Right forelimb (tissue), 1 donor: ENCODE data around the gene MEIS3.

Experiments used
- DNase-seq: peaks from one replicate; pipeline ENCODE4 v3.0.0-alpha.2; 2018

The MEIS3 gene

DNA sequence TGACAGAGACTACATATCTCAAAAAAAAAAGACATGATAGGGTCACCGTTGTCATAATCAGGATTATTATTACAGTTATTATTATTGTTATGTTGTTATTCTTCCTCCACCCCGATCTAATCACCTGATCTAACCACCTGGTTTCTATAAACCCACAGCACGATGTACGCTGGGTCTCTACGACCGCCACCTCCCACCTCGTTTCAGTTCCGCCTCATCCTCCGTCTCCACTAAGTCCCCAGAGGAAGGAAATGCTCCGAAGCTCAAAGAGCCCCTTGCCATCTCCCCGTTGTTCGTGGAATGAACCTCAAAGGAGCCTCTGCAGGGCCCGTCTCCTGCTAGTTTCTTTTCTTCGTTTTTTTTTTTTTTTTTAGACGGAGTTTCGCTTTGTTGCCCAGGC is 15.9 kb upstream of the MEIS3 start:
- no peak for DNase-seq

DNA sequence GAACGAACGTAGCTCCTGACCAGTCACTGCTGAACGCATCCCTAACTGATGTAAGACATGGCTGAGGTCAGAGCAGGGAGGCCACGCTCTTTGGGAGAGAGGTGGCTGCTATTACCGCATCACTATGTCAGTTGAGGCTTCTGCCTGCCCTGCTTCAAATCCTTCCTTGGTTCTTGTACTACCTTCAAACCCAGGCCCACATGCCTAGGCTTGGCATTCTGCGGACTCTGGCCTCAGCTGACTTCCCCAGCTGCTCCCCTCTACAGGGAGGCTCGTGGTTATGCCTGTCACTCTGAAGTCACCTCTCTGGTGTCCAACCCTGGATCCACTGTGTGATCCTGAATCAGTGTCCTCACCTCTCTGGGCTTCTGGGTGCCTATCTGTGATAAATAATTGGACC is 14.8 kb upstream of the MEIS3 start:
- no peak for DNase-seq

- DNase-seq = no peak
These were observed 13.8 kb upstream of the MEIS3 start for GRCh38 chr19:47433121-47433520.

DNA sequence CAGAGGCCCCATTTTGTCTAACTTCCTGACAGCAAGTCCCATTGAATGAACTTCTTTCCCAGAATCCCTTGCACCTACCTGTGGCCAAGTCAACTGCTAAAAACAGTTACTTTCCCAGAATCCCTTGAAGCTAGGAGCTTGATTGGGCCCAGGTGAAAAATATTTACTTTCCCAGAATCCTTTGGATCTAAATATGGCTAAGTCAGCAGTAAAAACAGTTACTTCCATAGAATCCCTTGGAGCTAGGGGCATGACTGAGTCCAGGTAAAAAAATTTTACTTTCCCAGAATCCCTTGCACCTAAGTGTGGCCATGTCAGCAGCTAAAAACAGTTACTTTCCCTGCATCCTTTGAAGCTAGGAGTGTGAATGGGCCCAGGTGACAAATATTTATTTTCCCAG is 13.2 kb upstream of the MEIS3 start:
- no peak for DNase-seq

- no peak for DNase-seq
These were observed 12.8 kb upstream of the MEIS3 start for GRCh38 chr19:47432091-47432490.

DNA sequence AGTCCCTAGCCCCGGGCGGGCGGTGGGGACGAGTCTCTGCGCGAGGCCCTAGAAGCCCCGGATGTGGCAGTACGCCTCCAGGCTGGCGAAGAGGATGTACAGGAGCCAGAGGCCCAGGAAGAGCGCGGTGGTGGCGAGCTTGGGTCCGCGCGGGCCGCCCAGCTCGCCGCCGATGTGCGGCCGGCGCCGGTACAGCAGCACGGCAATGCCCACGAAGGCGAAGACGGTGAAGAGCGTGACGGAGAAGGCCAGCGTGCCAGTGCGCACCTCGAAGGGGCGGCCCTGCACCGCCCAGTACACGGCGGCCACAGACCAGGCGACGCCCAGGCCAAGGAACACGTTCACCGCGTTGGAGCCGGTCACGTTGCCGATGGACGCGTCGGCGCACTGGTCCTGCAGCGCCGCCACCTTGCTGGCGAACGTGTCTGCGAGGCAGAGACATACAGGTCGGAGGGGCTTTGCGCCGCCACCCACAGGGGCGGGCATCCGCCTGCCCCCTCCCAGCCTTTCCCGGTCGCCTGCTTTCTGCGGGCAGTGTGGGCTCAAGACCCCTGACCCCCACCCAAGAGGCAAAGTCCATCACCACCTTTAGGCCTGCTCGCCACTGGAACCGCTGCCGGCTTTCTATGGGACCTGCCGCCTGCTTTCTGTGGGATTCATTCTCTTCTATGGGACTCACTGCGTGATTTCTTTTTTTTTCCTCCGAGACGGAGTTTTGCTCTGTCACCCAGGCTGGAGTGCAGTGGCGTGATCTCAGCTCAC is 10.9 kb upstream of the MEIS3 start:
- no peak for DNase-seq

DNA sequence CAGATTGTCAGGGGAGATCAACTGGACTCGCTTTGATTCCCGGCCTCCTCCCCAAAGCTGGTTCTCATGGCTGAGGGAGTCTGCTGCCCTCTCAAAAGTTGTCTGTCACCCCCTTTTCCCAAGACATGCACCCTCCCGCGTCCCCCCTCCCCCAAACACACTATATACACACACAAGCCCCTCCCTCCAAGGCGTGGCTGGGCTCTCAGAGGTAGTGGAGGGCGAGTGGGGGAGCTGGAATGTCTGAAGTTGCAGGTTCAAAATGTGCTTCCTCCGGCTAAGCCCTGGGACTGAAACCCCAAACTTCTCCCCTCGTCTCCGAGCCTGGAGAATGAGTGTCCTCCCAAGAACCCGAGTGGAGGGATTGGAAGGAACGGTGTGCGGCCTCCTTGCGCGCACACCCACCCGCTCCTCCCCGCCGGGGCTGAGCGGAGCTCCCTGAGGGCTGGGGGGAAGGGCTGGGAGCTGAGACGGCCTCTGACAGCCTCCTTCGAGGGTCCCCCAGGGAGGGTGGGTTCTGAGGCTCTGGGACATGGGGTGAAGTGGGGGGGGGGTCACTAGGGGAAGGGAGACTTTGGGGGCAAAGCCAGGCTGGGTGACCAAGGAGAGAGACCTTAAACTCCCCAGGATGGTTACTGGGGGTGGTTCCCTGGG is 9.9 kb upstream of the MEIS3 start:
- no peak for DNase-seq

GRCh38 chr19:47428177-47428894 is 9.0 kb upstream of the MEIS3 start:
- DNase-seq = peak; percentile 74

GRCh38 chr19:47427241-47428176 is 8.2 kb upstream of the MEIS3 start:
- DNase-seq = no peak

DNA sequence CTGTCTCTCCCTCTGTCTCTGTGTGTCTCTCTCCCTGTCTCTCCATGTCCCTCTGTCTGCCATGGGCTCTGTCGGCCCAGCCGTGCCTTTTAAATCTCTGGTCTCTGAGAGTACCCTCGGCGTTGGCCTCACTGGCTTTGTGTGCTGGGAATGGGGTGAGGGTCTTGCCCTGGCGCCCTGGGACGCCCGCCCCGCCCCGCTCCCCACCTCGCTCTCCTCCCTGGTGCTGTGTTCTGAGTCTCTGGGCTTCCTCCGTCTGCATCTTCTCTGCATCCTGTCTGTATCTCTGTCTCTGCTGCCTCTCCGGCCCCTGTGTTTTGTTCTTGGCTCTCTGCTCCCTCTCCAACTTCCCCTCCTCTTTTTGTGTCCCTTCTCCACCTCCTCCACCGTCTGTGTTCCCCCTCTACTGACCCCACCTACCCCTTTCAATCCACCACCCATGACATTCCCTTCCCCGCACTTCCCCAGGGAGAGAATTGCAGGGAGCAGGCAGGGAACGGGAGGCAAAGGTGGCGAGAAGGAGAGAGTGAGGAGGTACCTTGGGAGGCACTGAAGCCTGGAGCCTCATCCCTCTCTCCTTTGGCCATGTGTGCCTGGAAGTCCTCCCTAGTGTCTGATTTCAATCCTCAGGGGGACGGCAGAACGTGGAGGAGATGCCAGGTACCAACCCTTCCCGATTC is 4.0 kb upstream of the MEIS3 start:
- DNase-seq = no peak

GRCh38 chr19:47422417-47423163 is 3.3 kb upstream of the MEIS3 start:
- DNase-seq = no peak

DNA sequence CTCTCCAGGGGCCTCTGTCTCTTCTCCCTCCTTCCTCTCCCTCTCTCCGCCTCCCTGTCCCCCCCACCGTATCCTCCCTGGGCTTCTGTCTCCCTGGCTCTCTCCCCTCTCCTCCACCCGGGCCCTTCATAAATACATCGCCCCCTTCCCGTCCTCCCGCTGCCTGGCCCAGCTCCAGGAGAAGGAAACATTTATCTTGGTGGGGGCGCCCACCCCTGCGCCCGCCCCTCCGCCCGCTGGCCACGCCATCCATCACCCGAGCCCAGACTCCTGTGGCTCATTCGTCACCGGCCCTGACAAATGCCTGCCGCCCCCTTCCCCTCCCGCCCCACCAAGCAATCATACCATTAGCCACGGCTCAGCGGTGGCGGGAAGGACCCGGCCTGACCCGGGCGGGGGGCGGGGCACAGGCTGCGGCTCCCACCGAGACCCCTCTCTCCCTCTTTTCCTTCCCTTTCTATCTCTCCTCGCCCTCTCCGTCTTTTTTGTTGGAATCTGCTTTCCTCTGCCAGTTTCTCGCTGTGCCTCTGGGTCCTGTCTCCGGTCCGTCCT is 2.6 kb upstream of the MEIS3 start:
- no peak for DNase-seq

- DNase-seq = no peak
These were observed 2.0 kb upstream of the MEIS3 start for GRCh38 chr19:47421244-47421786.

- DNase-seq = no peak
These were observed 462 bp upstream of the MEIS3 start for GRCh38 chr19:47419789-47420188.

DNA sequence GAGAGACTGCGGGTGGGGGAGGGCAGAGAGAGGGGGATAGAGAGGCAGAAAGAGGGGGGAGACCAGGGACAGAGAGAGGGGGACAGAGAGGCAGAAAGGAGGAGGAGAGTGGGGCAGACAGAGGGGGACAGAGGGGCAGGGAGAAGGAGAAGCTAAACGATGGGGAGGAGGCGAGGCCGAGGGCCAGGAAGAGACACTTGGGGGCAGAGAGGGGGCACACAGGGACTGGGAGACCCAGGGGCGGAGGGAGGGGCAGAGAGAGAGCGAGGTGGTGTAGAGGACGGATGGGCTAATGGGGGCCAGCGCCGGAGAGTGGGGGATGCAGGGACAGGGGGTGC is 666 bp downstream of the MEIS3 start:
- no peak for DNase-seq

DNA sequence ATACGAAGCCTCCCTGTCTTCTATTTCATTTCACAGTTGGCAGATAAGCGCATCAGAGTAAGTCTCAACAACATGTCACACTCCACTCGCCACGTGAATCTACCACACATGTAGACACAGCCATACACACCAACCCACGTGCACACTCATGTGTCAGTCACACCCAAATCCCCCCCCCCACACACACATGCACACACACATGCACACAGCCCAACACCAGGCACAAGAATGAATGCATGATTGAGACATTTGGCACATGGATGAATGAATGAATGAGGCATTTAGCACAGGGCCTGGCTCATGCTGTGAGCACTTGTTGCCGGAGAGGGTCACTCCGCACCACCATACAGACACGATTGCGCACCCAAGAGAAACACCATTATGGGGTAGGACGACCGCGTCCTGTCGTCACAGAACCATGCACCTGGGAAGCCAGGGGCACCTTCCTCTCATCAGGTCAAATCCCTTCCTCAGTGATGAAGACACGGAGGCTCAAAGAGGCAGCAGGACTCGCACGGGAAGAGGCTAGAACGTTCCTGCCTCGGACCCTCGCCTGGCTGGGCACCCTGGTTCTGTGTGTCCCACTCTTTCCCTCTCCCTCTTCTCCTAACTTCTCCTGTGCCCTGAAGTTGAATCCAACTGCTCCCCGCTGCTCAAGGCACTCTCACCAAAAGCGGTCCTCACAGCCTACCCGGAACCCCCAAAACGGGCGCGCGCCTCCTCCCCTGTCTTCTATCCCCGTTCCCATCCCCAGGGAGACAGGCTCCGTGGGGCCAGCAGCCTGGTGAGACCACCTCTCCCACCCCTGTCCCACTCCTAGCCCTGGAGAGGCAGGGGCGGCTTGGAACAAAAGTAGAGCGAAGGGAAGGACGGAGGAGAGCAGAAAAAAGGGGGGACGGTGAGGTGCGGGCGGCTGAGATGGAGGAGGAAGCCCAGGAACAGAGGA is 1.3 kb downstream of the MEIS3 start:
- DNase-seq = no peak

GRCh38 chr19:47417107-47417745 is 2.1 kb downstream of the MEIS3 start:
- no peak for DNase-seq

- no peak for DNase-seq
These were observed 2.7 kb downstream of the MEIS3 start for GRCh38 chr19:47416643-47416985.

- DNase-seq = no peak
These were observed 3.2 kb downstream of the MEIS3 start for GRCh38 chr19:47415953-47416642.
